IPS-NIHi7 (cell line): ENCODE measurements around the gene PEX11G.
"Not testable (repeated sequence)": the region's sequence is repeated elsewhere in the genome, so short reads cannot be mapped to it uniquely, and the experiment has no call there.

Experiments
- DNase-seq: peaks from one replicate; pipeline ENCODE4 v3.0.0; 2012; ENCODE audit warnings: mixed read lengths; ENCODE audit errors: extremely low spot score

PEX11G gene

GRCh38 chr19:7467009-7467989, 21.5 kb downstream of the PEX11G start:
- no peak for DNase-seq

GRCh38 chr19:7463575-7463974, 25.3 kb downstream of the PEX11G start:
- no peak for DNase-seq

DNA sequence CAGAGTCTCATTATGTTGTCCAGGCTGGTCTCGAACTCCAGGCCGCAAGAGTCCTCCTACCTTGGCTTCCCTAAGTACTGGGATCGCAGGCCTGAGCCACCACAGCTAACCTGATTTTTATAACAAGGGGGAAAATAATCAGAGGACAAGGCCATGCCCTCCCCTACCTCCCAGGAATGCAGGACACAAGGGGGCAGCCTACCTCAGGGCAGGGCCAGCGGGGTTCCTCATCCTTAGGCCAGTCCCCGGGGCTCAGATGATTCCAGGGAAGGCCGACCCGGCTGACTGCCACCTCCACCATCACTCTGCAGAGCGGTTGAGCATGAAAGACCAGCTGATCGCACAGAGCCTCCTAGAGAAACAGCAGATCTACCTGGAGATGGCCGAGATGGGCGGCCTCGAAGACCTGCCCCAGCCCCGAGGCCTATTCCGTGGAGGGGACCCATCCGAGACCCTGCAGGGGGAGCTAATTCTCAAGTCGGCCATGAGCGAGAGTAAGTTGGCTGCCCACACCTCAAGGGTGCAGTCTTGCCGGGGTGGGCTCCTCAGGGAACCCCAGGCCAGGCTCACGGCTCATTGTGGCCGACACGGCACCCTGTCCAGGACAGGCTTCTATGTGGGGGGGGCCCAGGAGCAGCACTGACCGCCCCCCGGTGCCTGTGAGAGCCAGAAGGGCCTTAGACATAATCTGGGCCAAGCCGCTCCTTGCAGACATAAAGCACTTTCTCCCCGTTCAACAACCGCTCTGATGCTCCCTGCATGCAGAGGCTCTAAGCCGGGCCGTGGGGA, 26.8 kb downstream of the PEX11G start:
- DNase-seq: peak; percentile 72

DNA sequence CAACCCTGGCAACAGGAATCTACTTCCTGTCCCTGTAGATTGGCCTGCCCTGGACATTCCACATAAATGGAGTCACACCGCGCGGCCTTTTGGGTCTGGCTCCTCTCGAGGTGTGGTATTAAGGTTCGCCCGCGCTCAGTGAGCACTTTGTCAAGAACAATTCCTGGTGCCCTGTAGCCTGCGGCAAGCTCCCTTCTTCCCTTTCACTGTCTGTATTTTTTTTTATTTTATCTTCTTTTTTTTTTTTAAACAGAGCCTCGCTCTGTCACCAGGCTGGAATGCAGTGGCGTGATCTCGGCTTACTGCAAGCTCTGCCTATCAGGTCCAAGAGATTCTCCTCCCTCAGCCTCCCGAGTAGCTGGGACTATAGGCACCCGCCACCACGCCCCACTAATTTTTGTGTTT, 28.3 kb downstream of the PEX11G start:
- DNase-seq: no peak

DNA sequence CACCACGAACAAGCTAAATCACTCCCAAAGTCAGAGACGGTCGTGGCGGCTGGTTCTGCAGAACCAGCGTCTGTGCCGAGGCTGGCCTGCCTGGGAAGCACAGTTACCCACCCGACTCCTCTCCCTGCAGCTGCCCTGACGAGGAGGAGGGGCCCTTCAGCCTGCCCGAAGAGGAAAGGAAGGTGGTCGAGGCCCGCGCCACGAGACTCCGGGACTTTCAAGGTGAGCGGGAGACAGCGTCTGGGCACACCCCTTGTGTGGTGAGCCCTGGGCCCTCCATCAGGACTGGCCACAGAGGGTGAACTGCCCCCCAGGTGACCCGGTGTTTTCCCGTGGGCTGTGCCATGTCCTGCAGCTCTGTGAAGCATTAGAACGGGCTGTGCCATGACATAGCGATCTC, 29.1 kb downstream of the PEX11G start:
- DNase-seq: no peak

DNA sequence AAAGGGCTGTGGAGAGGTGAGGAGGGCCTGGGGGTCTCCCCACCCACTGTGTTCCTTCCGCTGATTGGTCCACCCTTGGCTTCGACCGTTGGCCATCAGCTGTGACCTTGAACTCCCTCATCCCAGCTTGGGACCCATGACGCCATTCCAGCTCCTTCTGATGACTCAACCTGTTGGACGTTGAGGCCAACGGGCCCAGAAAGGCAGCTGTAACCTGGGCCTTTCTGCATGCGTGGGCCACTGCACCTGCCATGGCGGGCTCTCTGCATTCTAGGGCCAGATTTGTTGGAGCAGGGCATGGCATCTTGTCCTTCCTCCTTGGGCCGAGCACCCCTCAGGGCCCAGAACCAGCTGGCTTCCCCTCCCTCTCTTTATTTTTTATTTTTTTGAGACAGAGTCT, 30.2 kb downstream of the PEX11G start:
- DNase-seq: no peak

DNA sequence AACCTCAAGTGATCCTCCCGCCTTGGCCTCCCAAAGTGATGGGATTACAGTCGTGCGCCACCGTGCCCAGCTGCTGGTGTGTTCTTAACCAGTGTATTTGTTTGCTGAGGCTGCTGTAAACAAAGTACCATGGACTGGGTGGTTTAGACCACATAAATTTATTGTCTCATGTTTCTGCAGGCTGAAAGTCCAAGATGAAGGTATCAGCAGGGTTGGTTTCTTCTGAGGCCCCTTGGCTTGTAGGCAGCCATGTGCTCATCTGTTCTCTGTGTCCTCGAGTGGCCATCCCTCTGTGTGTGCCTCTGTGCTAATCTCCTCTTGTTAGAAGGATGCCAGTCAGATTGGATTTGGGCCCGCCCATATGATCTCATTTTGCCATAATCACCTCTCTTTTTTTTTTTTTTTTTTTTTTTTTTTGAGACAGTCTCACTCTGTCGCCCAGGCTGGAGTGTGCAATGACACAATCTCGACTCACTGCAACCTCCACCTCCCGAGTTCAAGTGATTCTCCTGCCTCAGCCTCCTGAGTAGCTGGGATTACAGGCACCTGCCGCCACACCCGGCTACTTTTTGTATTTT, 31.8 kb downstream of the PEX11G start:
- DNase-seq: no peak

DNA sequence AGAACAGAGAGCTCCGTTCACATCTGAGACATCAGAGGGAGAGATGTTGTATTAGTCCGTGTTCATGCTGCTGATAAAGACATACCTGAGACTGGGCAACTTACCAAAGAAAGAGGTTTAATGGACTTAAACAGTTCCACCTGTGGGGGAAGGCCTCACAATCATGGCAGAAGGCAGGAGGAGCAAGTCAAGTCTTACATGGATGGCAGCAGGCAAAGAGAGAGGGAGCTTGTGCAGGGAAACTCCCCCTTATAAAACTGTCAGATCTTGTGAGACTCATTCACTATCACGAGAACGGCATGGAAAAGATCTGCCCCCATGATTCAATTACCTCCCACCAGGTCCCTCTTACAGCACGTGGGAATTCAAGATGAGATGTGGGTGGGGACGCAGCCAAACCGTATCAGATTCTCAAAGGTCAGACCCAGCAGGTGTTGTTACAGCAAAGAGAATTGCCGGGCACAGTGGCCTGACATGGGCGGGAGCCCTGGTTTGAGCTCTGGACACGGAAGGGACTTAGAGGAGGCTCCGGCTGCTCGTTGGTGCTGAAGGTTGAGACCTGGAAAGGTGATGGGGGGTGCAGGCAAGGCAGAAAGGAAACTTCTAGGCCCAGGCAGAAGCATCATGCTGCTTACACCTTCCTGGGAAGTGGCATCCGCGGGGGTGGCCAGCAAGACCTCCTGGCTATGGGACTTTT, 33.1 kb downstream of the PEX11G start:
- DNase-seq: no peak

- DNase-seq: no peak
Measured at GRCh38 chr19:7454998-7455397, 33.8 kb downstream of the PEX11G start.

GRCh38 chr19:7450243-7451223, 38.3 kb downstream of the PEX11G start:
- no peak for DNase-seq

- DNase-seq: not testable (repeated sequence)
Measured at GRCh38 chr19:7449391-7450070, 39.3 kb downstream of the PEX11G start.

DNA sequence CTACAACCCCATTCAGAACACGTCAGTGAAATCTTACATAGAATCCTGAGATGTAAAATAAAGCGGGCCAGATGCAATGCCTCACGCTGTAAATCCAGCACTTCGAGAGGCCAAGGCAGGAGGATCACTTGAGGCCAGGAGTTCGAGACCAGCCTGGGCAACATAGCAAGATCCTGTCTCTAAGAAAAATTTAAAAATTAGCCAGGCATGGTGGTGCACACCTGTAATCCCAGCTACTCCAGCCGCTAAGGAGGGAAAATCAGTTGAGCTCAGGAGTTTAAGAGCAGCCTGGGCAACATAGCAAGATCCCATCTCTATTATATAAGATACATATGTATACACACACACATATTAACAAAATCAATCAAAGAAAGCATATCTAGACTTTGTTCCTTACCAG, 41.2 kb downstream of the PEX11G start:
- no peak for DNase-seq

DNA sequence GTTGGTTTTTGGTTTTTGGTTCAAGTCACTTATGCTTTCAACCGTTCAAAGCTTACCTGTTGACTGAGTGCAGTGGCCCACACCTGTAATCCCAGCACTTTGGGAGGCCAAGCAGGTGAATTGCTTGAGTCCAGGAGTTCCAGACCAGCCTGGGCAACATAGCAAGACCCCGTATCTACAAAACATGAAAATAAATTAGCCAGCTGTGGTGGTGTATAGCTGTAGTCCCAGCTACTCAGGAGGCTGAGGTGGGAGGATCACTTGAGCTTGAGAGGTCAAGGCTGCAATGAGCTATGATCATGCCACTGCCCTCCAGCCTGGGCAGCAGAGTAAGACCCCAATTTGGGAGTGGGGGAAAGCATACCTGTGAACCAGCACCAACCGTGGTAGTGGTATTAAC, 43.7 kb downstream of the PEX11G start:
- no peak for DNase-seq

GRCh38 chr19:7444042-7444441, 44.8 kb downstream of the PEX11G start:
- DNase-seq: no peak

GRCh38 chr19:7442423-7442822, 46.4 kb downstream of the PEX11G start:
- DNase-seq: no peak

GRCh38 chr19:7441468-7442146, 47.2 kb downstream of the PEX11G start:
- no peak for DNase-seq

DNA sequence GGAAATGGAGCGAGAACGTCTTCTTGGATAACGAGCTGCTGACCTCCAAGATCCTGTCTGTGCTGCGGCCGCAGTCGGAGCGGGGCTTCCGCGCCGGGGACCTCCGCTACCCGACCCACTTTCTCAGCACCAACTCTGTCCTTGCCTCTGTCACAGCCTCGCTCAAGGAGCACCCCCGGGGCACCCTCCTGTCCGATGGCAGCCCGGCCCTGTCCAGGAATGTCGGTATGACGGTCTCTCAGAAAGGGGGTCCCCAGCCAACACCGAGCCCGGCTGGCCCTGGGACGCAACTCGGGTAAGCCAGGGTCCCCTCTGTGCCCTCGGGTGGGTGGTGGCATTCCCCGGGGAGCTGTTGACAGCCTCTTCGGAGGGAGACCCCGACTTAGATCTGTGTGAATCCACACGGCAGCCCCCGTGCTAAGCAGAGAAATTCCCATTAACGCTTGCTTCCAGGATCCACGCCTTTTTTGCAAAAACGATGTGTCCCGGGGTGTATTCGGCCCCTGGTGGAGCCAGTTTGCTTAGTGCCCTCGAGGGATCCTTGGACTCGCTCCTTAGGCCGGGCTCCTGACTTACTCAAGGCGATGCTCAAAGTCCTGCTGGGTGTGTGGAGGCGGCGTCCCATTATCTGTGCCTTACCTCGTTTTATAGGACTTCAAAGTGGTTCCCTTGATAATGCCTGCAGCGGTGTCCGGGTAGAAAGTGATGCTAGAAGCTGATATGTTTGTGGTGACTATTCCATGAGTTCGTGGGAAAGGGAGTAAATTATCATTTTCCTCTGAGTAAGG, 48.5 kb downstream of the PEX11G start:
- no peak for DNase-seq

- DNase-seq: no peak
Measured at GRCh38 chr19:7435586-7435985, 53.2 kb downstream of the PEX11G start.

DNA sequence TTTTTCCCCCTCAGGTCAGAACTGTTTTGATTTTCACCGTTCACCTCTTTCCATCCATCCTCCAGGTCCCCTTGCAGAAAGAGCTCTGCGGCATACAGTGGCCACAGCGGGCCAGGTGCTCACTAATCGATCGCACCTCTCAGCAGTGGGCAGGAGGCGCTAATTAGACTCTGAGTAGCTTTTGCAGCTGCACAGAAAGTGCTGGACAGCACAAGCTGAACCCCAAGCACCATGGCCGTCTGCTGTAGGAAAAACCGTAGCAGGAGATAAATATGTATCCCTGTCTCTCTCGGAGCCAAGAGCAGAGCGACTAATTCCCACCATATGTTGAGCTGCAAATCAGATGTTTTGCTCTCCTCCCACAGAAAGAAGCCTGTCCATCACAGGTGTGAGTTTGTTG, 54.4 kb downstream of the PEX11G start:
- no peak for DNase-seq
